ENCODE results near the gene PRRT1B.

- TF ChIP-seq POLR2A (IDR thresholded peaks at IDR 0.05) (no peak), EP300 (IDR thresholded peaks at IDR 0.05) (no peak), POLR2AphosphoS5 (IDR thresholded peaks at IDR 0.05) (no peak)
- TF ChIP-seq, protein P1, sequence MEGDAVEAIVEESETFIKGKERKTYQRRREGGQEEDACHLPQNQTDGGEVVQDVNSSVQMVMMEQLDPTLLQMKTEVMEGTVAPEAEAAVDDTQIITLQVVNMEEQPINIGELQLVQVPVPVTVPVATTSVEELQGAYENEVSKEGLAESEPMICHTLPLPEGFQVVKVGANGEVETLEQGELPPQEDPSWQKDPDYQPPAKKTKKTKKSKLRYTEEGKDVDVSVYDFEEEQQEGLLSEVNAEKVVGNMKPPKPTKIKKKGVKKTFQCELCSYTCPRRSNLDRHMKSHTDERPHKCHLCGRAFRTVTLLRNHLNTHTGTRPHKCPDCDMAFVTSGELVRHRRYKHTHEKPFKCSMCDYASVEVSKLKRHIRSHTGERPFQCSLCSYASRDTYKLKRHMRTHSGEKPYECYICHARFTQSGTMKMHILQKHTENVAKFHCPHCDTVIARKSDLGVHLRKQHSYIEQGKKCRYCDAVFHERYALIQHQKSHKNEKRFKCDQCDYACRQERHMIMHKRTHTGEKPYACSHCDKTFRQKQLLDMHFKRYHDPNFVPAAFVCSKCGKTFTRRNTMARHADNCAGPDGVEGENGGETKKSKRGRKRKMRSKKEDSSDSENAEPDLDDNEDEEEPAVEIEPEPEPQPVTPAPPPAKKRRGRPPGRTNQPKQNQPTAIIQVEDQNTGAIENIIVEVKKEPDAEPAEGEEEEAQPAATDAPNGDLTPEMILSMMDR (IDR thresholded peaks at IDR 0.05) = no peak
Measured at GRCh38 chr9:131500939-131501541, 44.3 kb upstream of the PRRT1B start.
